Colon (tissue), 2 donors: ENCODE results near the gene ZNF124.
"Not testable (repeated sequence)": the region's sequence is repeated elsewhere in the genome, so short reads cannot be mapped to it uniquely, and the experiment has no call there.

ENCODE experiments used
- FAIRE-seq: peaks from 2 replicates; lab custom pipeline; 2012; peaks lifted over from hg19 to GRCh38; lab: Jason Lieb, UNC
- donor health status: control.
- donor health status: control.

The ZNF124 gene

DNA sequence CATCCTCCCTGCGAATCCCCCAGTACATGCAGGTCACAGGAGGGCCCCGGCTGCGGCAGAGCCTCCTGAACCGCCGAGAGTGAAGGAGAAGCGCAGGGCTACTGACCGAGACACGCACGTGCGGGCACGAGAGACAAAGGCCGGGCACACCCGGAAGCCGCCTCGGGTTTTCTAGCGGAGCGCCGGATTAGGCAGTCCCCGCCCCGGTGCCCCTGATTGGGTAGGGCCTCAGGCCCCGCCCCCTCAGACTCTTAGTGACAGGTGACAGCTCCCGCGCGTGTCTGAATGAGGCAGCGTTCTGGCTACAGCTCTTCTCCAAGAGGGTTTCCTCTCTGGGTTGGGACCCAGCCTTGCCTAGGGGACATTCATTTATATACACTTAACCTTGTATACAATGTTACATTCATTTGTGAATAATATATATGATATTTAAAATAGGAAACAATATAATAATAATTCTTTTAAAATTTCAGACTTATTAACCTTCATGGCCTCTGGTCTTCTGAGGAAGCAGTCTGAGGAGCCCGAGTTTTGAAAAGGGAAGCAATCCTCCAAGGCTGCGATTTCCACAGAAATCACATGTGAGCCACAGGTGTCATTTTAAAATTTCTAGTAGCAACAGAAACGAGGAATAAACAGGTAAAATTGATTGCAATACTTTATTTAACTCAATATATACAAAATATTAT, at the start of gene ZNF124:
Gene ZNF124, minus strand, starts transcription at position 146 of the 689 bp plus-strand sequence. Its CDS starts 143 bp downstream, at position 3.
- FAIRE-seq: not testable (repeated sequence)

GRCh38 chr1:247220280-247220679, 48.5 kb upstream of the ZNF124 start:
- not testable (repeated sequence) for FAIRE-seq

DNA sequence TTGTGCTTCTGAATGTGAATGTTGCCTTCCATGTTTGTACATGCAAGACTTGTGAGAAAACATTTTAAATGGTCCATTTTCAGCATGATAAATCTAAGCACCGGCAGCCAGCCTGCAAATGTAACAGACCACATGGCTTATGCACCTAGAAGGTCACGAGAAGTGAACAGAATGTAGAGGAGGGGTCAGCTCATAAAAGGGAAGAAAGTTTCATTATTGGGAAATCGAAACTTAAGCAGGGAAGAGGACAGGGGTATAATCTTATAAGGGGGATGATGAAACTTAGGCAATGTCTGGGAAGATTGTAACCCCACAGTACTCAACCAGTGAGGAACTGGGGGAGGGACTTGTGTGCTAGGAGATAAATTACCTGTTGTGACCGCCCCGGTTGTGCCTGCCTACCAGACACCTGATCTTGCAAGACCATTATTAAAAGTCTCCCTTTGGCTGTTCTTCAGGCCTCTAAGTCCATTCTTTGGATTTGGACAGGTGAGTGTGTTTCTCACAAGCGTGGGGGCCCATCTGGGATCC, 46.4 kb upstream of the ZNF124 start:
- FAIRE-seq: no peak

DNA sequence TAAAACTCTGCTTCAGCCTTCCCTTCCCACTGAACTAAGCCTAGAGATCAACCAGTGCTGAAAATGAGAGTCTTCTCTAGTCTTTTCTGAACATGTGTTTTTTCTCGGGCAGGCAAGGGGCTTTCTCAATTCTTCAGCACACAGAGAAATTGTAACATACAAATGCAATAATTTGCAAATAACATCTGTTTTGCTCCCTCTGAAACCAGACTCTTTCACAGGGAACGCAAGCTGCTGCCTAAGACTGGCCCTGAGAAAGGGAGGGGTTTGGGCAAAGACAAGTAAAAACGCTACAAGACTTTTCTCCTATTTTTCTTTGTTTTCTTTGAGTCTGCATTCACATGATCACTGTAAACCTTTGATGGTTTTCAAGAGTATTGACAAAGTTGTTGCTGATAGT, 44.4 kb upstream of the ZNF124 start:
- FAIRE-seq: no peak

DNA sequence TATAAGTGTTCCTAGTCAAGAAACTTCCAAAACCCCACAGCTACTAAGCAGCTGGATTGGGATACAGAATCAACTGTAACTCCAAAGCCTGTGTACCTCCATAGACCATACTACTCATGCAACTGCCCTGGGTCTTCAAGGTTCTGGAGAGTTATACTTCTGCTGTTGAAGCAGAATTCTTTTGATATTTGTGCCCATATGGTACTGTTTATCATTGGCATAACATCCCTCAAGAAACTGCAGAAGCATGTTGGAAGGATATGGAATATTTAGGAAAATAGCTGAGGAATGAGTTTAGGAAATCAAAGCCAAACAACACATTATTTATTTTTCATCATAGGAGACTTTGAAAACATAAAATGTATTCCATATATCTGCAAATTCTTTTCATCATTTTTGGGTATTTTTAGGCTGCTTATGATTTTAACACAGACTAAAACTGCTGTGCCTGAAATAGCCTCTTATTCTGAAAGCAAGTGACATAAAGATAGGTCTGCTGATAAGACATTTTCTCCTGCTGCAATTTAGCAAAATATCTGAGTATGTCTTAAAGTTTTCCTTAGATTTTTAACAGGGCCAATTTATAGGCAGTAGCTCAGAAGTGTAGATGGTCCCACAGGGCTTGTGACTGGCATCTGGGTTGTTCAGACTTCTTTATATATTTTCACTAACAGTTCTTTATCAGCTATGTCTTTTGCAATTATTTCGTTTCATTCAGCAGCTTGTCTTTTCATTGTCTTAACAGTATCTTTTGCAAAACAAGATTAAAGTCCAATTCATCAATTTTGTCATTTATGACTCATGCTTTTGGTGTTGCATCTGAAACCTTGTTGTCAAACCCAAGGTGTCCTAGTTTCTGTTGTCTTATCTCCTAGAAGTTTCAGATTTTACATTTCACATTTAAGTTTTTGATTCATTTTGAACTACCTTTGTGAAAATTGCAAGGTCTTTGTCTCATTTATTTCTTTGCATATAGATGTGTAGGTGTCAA, 41.1 kb upstream of the ZNF124 start:
- no peak for FAIRE-seq

DNA sequence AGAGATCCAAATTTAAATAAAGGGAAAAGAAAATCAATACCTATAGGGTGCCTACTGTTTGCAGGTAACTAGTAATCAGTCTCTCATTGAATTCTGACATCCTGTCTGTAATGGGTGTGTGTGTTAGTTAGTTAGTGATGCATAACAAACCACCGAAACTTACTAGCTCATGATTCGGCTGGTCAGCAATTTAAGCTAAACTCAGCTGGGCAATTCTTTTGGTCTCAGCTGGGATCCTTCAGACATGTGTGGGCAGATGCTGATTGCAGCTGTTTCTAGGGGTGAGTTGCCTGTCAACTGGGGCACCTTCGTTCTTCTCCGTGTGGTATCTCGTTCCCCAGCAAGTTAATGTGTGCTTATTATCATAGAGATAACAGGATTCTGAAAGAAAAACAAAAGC, 40.2 kb upstream of the ZNF124 start:
- no peak for FAIRE-seq

DNA sequence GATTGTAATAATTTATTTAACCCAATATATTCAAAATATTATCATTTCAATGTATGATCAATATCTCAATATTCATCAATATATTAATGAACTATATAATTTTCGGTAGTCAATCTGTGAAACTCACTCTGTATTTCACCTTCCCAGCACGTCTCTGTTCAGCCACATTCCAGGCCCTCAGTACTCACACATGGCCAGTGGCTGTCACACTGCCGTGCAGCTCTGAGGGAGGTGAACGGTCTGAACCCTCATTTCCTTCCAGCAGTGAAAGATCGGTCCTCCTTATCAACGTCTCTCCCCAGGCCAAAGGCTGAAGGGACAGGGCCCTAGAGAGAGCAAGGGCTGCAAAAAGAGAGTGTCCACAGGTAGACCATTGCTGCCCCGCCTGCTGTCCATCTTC, 39.5 kb upstream of the ZNF124 start:
- no peak for FAIRE-seq

DNA sequence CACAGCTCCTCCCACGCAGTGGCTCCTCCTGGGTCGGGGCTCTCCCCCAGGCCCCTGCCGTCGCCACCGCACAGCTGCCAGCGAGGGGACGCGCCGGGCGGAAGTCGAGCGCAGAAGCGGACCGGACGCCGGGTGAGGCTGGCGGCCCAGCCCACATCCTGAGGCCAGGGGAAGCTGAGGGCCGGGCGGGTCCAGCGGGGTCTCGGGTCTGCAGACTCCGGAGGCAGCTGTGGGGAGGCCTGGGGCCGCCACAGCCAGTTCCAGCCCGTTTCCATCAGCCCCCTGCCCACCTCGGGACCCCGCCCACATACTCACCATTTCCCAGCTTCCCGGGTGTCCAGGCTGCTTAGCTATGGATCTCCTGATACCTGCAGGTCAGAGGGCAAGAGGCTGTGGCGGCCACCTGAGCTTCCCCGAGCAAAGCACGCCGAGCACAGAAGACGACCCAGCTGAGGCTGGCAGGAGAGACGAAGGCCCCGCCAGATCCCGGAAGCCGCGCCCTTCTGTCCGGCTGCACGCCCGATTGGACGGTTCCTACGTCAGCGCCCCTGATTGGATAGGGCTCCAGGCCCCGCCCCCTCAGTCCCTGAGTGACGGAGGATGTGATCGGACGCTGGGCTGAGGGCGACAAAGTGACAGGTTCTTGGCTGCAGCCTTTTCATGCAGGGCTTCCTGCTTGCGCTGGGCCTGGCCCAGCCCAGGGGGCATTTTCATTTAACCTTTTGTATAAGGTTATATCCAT, 38.7 kb upstream of the ZNF124 start:
- no peak for FAIRE-seq

DNA sequence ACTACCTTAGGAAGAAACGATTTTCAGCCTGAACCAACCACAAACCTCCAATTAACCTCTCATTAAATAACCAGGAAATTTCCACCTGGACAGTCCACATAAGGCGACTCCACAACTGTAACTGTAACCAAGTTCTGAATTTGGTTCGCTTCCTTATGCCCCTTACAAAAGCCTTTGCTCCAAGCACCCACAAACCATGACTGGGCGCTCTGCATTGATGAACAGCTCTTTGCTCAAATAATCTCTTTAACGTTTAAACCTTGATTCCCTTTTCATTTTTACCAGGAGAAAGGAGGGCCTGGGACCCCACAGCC, 38.2 kb upstream of the ZNF124 start:
- FAIRE-seq: no peak

DNA sequence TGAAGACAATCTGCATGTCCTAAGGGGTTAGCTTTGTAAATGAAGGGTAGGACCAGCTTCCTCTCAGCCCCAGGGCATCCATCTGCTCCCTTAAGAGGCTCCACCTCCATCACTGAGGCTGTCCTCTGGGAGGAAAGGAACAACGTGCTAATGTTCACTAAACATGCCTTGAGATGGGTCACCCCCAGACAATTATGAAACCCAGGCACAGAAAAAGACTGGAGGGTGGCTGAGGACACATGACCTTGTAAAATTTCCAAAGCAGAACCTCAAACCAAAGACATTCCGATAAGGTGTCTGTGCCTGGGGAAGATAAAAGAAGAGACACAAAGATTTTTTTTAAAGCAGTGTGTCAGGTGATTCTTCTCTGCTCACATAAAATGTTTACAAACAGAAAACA, 37.6 kb upstream of the ZNF124 start:
- no peak for FAIRE-seq

DNA sequence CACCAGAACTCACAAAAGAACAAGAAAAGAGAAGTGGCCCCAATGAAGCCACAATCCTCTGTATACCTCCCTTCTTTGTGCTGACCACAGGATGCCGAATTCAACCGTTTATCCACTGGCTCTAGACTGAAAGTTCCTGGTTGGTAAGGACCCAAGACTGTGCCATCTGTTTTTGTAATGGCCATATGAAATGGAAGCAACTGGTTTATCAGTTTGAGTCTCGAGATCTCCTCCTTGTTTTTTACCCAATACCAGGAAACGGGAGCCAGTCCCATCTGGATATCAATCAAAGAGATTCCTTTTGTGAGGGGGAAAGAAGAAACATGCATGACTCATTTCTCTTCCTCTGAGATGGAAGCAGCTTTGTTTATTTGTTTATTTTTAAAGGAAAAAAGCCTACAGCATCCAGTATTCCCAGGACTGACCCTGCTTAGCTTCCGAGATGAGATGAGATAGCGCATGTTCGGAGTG, 32.4 kb upstream of the ZNF124 start:
- no peak for FAIRE-seq

DNA sequence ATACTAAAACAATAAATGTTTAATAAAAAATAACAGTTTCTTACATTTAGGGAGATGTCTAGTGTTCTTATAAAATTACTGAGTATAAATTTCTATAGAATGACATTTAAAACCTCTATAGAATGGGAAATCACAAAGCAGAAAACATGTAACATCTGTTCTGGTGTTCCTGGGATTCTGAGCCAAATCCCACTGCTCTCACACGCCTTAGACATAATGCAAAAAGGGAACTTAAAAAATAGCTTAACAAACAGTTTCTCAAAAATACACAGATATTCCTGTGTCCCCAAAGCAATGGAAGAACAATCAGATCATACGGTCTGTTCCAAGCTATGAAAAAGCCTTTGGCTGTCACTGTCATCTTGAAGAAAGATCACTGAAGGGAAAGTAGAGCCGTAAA, 27.0 kb upstream of the ZNF124 start:
- FAIRE-seq: no peak

- no peak for FAIRE-seq
These were observed 22.1 kb upstream of the ZNF124 start for GRCh38 chr1:247193958-247194357.

- FAIRE-seq: no peak
These were observed 18.4 kb upstream of the ZNF124 start for GRCh38 chr1:247189981-247190798.

- no peak for FAIRE-seq
These were observed 13.8 kb upstream of the ZNF124 start for GRCh38 chr1:247185667-247186066.

- no peak for FAIRE-seq
These were observed 12.4 kb upstream of the ZNF124 start for GRCh38 chr1:247184254-247184653.

DNA sequence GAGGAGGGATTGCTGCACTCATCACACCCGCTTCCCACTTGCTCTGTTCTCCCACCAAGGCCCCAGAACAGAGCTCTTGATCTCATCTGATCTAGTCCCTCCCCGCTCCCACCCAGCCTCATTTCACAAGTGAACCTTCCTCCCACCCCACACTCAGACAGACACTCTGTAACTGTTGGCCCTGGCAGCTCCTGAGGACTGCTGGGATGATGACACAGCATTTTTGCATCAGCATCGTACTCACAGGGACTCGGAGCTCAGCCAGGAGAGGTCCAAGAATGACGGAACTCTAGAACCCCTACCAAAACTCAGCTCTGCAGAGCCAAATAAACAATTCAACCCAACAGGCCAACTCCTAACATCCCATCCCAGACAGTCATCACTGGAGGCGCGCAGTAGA, 11.2 kb upstream of the ZNF124 start:
- FAIRE-seq: no peak

GRCh38 chr1:247180581-247180980, 8.8 kb upstream of the ZNF124 start:
- FAIRE-seq: no peak

DNA sequence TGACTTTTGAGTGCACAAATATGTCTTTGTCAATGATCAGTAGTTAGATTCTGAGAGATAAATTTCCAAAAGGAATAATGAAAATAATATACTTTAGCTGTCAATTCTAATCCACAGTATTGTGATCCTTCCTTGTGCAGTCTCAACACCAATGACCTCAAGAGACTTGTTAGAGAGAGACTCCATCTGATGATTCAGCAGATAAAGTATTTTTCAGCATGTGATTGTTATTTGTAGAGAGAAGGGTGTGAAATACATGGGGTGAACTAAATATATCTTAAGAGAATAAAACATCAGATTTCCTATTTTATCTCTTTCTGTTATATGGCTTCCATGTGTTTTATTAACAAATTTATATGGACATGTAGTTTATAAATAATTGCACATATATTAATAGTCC, 5.9 kb upstream of the ZNF124 start:
- no peak for FAIRE-seq

DNA sequence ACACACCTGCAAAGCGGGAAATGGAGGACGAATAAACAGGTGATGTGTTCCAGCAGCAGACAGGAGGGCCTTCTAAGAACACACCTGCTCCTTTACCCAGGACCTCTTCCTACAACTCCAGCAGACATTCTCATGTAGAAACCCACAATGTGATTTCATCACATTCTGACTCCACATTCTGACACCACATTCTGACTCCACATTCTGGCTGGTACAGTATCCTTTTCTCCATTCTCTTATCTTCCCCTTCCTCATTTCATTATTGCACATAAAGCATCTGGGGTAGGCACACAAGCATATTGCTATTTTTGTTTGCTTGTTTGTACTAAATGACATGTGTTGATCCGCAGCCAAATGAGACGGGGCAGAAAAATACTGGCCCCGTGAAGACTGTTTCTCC, 3.6 kb upstream of the ZNF124 start:
- FAIRE-seq: no peak

DNA sequence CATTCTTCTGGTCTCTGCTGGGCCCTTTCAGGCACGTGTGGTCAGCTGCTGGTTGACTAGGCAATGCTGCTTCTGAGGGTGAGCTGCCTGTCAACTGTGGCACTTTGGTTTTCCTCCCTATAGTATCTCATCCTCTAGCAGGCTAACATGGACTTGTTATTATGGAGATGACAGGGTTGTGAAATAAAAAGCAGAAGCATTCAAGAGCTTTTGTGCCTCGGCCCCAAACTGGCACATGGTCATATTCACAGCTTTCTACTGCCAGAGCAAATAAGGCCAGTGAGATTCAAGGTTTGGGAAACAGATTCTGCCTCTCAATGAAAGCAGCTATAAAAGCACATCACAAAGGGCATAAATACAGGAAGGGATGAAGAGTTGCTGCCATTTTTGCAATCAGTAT, 1.6 kb upstream of the ZNF124 start:
- no peak for FAIRE-seq

GRCh38 chr1:247172996-247173395, 1.2 kb upstream of the ZNF124 start:
- FAIRE-seq: no peak
